HG02571 (cell line): ENCODE measurements around the gene KIF2C.

Experiments used
- ATAC-seq: cut with Tn5 transposase; IDR thresholded peaks from one replicate; pipeline ENCODE4 v1.9.1; 2021; ENCODE audit warnings: mild to moderate bottlenecking, moderate library complexity; ENCODE audit not compliant: unreplicated experiment

KIF2C gene

DNA sequence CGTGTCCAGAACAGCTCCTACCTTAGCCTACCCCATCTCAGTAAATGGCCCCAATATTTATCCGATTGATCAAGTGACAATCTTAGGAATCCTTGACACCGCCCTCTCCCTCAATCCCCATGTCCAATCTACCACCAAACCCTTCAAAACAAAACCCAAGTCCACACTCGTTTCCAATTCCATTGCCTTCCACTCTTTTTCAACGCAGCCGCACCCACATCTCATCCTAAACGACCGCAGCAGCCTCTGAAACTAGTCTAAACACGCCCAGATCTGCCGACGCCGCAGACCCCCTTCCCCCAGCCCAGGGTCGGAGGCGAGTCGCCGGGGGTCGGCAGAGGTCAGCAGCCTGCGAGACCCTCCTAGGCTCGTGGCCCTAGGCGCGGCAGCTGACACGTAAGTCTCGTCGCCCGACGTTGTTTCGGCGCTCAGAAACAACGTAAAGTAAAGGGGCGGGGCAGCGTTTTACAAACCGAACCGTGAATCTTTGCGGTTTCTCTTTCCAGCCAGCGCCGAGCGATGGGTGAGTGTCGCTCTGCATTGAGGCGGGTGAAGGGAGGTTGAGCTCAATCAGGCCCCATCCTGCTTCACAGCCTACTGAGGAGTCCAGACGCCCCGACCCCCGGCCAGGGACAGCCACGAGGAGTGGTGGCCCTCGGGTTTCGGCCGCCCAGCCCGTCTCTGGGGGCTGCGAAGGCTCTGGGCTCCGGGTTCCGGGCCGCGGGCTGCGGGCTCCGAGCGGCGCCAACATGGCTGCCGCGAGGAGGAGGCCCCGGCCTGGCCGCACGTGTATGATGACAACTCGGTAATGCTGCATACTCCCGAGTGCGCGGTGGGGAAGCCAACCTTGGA, 35.7 kb downstream of the KIF2C start, which contains the start of gene RPS8:
TSS of gene RPS8 (plus strand) at position 463 of the 852 bp plus-strand sequence. CDS start at position 520, 57 bp downstream.
- ATAC-seq, result peak; percentile 71

- peak; percentile 17 for ATAC-seq
Measured at GRCh38 chr1:44775930-44776729, 36.5 kb downstream of the KIF2C start.

DNA sequence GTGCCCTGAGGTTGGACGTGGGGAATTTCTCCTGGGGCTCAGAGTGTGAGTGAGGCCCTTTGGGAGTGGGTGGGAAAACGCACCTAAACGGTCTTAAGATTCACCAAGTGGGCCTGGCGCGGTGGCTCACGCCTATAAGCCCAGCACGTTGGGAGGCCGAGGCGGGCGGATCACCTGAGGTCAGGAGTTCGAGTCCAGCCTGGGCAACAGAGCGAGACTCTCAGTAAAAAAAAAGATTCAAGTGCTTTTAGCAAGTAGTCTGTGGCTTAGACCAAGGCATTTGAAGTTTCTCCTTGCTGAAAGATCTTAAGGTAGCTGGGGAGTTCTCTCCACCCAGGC, 37.1 kb downstream of the KIF2C start:
- ATAC-seq, result no peak

- ATAC-seq, result no peak
Measured at GRCh38 chr1:44777547-44777946, 37.9 kb downstream of the KIF2C start.

GRCh38 chr1:44777969-44778635, 38.5 kb downstream of the KIF2C start:
- ATAC-seq, result no peak

DNA sequence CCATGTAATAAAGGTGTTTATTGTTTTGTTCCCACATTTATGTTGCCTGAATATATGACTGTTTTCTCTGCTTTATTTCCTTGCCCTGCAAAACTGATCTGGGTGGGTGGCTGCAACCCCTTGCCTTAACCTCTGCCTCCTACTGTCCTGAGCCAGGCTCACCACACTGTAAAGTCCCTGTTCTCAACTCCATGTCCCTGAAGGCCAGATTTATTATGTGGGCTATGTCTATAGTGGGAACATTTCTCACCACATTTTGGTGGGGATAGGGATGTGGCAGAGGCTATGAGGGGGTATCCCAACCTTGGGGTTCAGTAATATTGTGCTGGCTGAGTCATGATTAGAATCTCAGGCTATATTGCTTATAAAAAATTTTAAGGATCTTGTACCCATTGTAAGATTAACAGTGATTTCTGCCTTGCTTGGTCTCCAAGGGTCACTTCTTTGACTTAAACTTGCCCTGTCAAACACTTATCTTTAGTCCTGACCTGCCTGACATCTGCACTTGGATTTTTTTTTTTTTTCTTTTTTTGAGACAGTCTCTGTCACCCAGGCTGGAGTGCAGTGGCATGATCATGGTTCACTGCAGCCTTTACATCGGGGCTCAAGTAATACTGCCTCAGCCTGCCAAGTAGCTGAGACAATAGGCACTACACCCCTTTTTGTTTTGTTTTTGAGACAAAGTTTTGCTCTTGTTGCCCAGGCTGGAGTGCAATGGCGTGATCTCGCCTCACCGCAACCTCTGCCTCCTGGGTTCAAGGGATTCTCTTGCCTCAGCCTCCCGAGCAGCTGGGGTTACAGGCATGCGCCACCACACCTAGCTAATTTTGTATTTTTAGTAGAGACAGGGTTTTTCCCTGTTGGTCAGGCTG, 39.3 kb downstream of the KIF2C start:
- ATAC-seq, result no peak

GRCh38 chr1:44780583-44781121, 41.0 kb downstream of the KIF2C start:
- no peak for ATAC-seq

GRCh38 chr1:44783697-44784093, 44.1 kb downstream of the KIF2C start:
- ATAC-seq, result no peak

GRCh38 chr1:44784094-44785028, 44.7 kb downstream of the KIF2C start:
- ATAC-seq, result no peak

DNA sequence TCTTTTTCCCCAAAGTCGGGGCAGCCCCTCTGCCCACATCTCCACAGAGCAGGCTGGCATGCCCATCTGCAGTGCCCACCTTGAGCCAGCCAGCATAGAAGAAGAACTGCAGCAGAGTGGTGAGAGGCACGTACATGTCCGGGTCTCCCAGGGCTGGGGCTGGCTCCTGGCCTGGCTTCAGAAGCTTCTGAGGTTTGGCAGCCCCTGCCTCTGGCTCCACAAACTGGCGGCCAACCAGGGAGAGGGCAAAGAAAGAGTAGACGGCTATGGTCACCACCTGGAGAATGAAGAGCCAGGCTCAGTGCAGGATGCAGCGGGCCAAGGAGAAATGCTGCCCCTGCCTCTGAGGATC, 45.4 kb downstream of the KIF2C start:
- no peak for ATAC-seq

- no peak for ATAC-seq
Measured at GRCh38 chr1:44785501-44786137, 46.0 kb downstream of the KIF2C start.

DNA sequence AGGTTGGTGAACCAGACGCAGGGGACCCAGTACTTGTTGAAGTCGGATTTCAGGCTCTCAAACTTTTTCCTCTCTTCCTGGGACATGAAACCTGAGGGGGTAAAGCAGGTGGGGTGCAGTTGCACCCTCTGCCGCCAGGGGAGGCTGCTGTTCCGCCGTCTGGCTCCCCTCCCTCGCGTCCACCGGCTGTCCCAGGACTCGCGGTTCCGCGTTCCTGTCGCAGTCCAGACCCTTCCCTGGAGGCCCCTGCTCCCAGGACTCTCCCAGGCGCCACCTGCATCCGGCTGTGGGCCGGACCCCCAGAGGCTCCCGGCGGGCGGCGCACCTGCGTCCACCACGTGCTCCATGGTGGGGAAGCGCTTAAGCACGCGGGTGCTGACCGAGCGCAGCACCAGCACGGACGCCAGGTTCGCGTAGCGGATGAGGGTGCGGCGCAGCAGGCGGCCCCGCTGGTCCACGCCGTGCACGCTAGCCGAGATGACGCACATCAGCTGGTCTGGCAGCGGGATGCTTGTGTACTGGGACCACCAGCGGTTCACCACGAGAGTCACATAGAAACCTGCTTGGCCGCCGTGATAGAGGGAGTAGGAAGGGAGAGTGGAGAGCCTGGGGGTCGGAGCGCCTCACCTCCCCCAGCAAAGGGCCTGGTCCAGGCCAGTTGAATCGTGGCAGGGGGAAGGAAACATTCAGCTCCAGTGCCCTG, 46.7 kb downstream of the KIF2C start:
- ATAC-seq, result no peak

DNA sequence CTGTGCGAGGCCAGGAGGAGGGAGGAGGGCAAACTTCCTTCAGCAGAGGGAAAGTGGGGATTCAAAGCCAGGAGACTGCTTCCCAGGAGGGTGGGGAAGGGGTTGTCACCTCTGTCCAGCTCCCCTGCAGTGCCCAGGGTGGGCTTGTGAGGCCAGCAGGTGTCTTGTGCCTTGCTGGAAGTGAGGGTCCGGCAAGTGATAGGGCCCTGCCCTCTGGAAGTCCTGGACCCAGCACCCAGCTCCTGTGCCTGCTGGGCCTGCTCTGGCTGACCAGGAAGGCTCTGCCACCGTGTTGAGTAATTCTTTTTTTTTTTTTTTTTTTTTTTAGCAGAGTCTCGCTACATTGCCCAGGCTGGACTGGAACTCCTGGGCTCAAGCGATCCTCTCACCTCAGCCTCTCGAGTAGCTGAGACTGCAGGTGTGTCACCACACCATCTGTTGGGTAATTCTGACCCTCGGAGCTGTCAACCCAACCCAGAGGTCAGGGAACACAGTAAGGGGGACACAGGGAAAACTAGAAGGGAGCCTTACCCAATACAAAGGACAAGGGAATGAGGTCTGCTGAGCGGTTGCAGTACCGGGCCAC, 47.3 kb downstream of the KIF2C start:
- ATAC-seq, result no peak

GRCh38 chr1:44787506-44787905, 47.9 kb downstream of the KIF2C start:
- no peak for ATAC-seq

DNA sequence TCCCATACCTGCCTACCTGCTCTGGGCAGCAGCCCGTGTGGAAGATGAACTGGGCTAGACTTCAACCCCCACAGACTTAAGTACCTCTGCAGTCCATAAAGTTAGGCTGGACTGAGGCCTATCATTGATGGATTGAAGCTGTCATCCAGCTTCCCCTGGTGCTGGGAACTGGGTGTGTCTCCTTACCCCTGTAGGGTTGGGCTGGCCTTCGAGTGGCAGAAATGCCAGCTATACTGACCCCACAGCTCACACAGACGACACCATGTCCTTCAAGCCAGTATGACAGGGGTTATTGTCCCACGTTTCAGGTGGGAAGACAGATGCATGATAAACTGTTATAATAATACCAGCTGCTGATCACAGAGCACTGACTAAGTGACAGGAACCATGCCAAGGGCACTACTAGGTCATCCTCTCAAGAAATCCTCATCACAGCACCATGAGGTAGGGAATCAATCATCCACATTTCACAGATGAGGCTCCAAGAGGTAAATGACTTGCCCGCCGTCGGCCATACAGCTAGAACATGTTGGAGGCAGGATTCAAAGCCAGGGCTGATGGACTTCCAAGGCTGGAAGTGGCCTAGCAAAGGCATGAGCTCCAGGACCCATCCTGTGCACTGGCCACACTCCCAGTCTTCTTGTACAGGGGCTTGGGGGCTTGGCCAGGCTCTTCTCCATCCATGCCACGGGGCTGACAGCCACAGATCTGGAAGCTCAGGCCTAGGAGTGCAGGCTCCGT, 48.7 kb downstream of the KIF2C start, which contains the start of gene BEST4:
TSS of gene BEST4 (minus strand) at position 51 of the 741 bp plus-strand sequence. CDS start 465 bp downstream, outside the sequence.
- no peak for ATAC-seq

DNA sequence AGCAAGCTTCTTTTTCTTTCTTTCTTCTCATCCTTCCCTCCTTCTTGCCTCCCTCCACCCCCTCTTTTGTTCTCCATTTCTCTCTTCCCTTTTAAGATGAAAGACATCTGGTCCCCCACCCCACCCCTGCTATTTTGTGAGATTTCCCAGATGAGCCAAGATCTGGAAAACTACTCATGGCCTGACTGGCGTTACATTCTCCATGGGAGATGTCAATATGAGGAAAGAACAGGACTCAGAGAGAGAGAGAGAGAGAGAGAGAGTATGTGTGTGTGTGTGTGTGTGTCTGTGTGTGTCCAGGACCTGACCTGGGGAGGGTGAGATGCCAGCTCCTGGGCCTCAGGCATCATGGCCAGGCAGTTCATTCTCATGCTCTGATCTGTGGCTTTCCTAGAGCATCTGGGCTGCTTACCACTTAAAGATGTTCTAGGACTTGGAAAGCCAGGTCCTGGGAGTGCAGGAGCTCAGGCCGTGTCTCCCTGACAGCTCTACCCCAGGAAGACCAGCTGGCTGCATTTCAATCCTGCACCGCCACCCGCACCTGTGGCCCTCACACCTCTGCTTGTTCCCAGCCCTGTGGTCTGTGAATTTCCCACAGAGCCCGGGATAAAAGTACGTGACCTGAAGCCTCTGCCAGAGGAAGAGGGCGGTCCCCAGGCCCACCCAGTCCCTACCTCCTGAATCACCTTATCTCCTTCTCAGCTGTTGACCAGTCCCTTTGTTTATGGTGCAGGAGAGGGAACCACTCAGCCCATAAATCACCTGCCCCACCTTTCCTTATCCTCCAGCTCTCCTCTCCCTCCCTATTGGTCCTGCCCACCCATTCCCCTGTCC, 51.5 kb downstream of the KIF2C start:
- no peak for ATAC-seq
